Upper lobe of left lung (tissue), 6 donors: ENCODE results near the gene HGF. TPM values are rescaled to one million over a fixed set of nuclear protein-coding genes. Genes with fewer than 3 reads are reported as not detected.

Experiments used
- ATAC-seq, 2 donors: fragments of 200-7000 bp; cut with Tn5 transposase; one replicate each; pipeline ENCODE4 v1.9.1; 2022; ENCODE audit warnings: mild to moderate bottlenecking in 2 of 2, moderate library complexity in 2 of 2; ENCODE audit not compliant: low FRiP score in 2 of 2
- DNase-seq, 2 donors: peaks; one replicate each; pipeline ENCODE4 v3.0.0-alpha.2; 2019 to 2020
- H3K27ac ChIP-seq, 4 donors: fragments of 200-600 bp; sonication (generic); one replicate each; pipeline ENCODE4 v1.5.1; 2016 to 2019
- H3K27me3 ChIP-seq, 4 donors: fragments of 200-600 bp; sonication (generic); one replicate each; pipeline ENCODE4 v1.5.1; 2017 to 2019
- H3K36me3 ChIP-seq, 4 donors: fragments of 200-600 bp; sonication (generic); one replicate each; pipeline ENCODE4 v1.5.1; 2016 to 2019
- H3K4me1 ChIP-seq, 4 donors: fragments of 200-600 bp; sonication (generic); one replicate each; pipeline ENCODE4 v1.5.1; 2018 to 2019
- H3K4me3 ChIP-seq, 4 donors: fragments of 200-600 bp; sonication (generic); one replicate each; pipeline ENCODE4 v1.5.1; 2017 to 2019; ENCODE audit warnings: mild to moderate bottlenecking in 2 of 4, moderate library complexity in 1 of 4
- H3K9me3 ChIP-seq, 4 donors: fragments of 200-600 bp; sonication (generic); one replicate each; pipeline ENCODE4 v1.5.1; 2018 to 2019
- CTCF ChIP-seq, 6 experiments: fragments of 450-650 bp in 4 of 6; fragments of 200-600 bp in 2 of 6; sonication (generic) in 2 of 6; IDR thresholded peaks; one replicate each; pipeline ENCODE4 v1.5.1; 2016 to 2019; ENCODE audit warnings: antibody characterized with exemption in 6 of 6
- EP300 ChIP-seq, 4 donors: sonication (generic); formaldehyde crosslinking; IDR thresholded peaks; one replicate each; pipeline ENCODE4 v1.5.1; 2017; ENCODE audit warnings: antibody characterized with exemption in 4 of 4, control low read depth in 2 of 4
- POLR2A ChIP-seq, 4 donors: fragments of 450-650 bp; IDR thresholded peaks; one replicate each; pipeline ENCODE4 v1.5.1; 2016 to 2017; ENCODE audit warnings: antibody characterized with exemption in 4 of 4, mild to moderate bottlenecking in 2 of 4
- POLR2AphosphoS5 ChIP-seq, 2 donors: sonication (generic); formaldehyde crosslinking; IDR thresholded peaks; one replicate each; pipeline ENCODE4 v1.5.1; 2017; ENCODE audit warnings: antibody characterized with exemption in 2 of 2
- WGBS, 2 donors: methylation state at CpG; one replicate each; pipeline ENCODE4 v1.1.5; 2017 to 2018; 5-methylcytosine and 5-hydroxymethylcytosine counted together
- total RNA-seq, 6 donors: library from RNA; depleted of rRNA in 4 of 6; stranded (reverse); fragments of >200 nt in 4 of 6; gene quantifications; one replicate each; pipeline versions ENCODE4 v1.1.0 to v1.2.1, GENCODE V29; 2016 to 2021
- donor health status: DM: no; HTN: no; CAD: no; lungs with moderate emphysema.
- donor health status: DM: no; HTN: yes; CAD: no; lungs with severe emphysema.

Gene HGF
- total RNA-seq, 6 donors from 2014 or later, result 8.2 to 23.1 (median 8.9) TPM

- no peaks in the 10 kb centered on the region for H3K9me3 ChIP-seq
- no peak overlapping the region for H3K4me3 ChIP-seq
- ATAC-seq (no peak), DNase-seq (no peak)
- 77 to 88% methylated on average over 5 of the region's 5 CpGs for WGBS, 2 donors
- H3K27ac ChIP-seq, result no peak overlapping the region
- no peak for TF ChIP-seq POLR2A (IDR thresholded peaks at IDR 0.05)
- TF ChIP-seq CTCF (IDR thresholded peaks at IDR 0.05), result no peak
- no peak for TF ChIP-seq EP300 (IDR thresholded peaks at IDR 0.05)
- TF ChIP-seq POLR2AphosphoS5 (IDR thresholded peaks at IDR 0.05), result no peak
- H3K36me3 ChIP-seq, result no peaks in the 10 kb centered on the region
- H3K27me3 ChIP-seq, result no peaks in the 10 kb centered on the region
- peaks cover 5 to 12% (median 7%) of the 10 kb centered on the region in 4 donors for H3K4me1 ChIP-seq
Observed at GRCh38 chr7:81776948-81777630, 7.2 kb upstream of the HGF start.

DNA sequence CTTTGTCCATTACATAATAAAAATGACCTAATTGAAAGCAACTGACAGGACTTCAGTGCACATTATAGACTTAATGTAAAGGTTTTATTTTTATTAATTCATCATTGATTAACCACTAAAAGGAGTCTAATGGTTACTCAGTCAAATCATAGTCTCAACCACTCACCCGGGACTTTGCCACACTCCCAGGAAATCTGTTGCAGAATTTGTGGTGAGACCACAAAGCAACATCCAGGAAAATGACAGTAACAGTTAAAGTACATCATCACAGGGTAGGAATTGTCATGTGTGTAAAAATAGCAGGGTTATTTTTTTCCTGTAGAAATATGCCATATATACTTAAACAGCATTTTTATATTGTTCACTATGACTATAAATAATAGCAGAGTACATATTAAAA is 6.3 kb upstream of the HGF start:
- Histone ChIP-seq H3K27ac (no peak overlapping the region), H3K4me3 (no peak overlapping the region), H3K36me3 (no peaks in the 10 kb centered on the region), H3K9me3 (no peaks in the 10 kb centered on the region), H3K4me1 (peaks cover 0 to 5% (median under 1%) of the 10 kb centered on the region in 4 donors), H3K27me3 (no peaks in the 10 kb centered on the region)
- 53 to 61% methylated on average over 1 of the region's 1 CpG for WGBS, 2 donors
- TF ChIP-seq POLR2AphosphoS5 (IDR thresholded peaks at IDR 0.05) (no peak), POLR2A (IDR thresholded peaks at IDR 0.05) (no peak), EP300 (IDR thresholded peaks at IDR 0.05) (no peak), CTCF (IDR thresholded peaks at IDR 0.05) (no peak)
- ATAC-seq, result no peak
- peak in 1 of 2 donors; percentile 24 for DNase-seq

GRCh38 chr7:81775560-81775959 is 5.7 kb upstream of the HGF start:
- TF ChIP-seq POLR2A (IDR thresholded peaks at IDR 0.05) (no peak), CTCF (IDR thresholded peaks at IDR 0.05) (no peak), EP300 (IDR thresholded peaks at IDR 0.05) (no peak), POLR2AphosphoS5 (IDR thresholded peaks at IDR 0.05) (no peak)
- Histone ChIP-seq H3K36me3 (no peaks in the 10 kb centered on the region), H3K27me3 (no peaks in the 10 kb centered on the region), H3K27ac (no peak overlapping the region), H3K4me3 (no peak overlapping the region), H3K9me3 (no peaks in the 10 kb centered on the region), H3K4me1 (peaks cover 0 to 4% (median under 1%) of the 10 kb centered on the region in 4 donors)
- no peak for DNase-seq
- WGBS, 2 donors, result 83 to 86% methylated on average over 2 of the region's 2 CpGs
- no peak for ATAC-seq

DNA sequence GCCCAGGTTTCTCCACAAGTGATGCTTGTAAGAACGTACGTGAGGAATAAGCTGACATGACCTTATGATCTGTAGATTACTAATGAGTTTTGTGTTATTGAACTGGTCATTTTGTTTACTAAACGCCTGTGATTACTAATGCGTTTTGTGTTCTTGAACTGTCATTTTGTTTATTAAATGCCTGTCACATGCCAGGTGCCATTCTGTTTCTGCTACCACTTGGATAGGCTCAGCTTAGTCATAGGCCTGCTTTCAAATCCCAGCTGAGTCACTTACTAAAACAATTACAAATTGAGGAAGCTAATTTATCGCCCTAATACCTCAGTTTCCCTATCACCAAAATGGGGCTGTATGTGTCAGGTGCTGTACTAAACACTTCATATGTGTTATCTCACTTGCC is 4.7 kb upstream of the HGF start:
- 63 to 68% methylated on average over 5 of the region's 5 CpGs for WGBS, 2 donors
- H3K36me3 ChIP-seq, result no peaks in the 10 kb centered on the region
- no peak overlapping the region for H3K4me3 ChIP-seq
- H3K4me1 ChIP-seq, result peaks cover 0 to 4% (median 1%) of the 10 kb centered on the region in 4 donors
- ATAC-seq (no peak), DNase-seq (no peak)
- no peaks in the 10 kb centered on the region for H3K9me3 ChIP-seq
- H3K27ac ChIP-seq, result no peak overlapping the region
- TF ChIP-seq POLR2AphosphoS5 (IDR thresholded peaks at IDR 0.05) (no peak), EP300 (IDR thresholded peaks at IDR 0.05) (no peak), CTCF (IDR thresholded peaks at IDR 0.05) (no peak), POLR2A (IDR thresholded peaks at IDR 0.05) (no peak)
- no peaks in the 10 kb centered on the region for H3K27me3 ChIP-seq

- DNase-seq, result no peak
- H3K4me3 ChIP-seq, result peak overlapping the region in 2 of 4 donors; percentile 30 to 50
Observed at GRCh38 chr7:81770728-81771223, 929 bp upstream of the HGF start.

More at GRCh38 chr7:81770728-81771223, 929 bp upstream of the HGF start:
- Histone ChIP-seq H3K27me3 (no peaks in the 10 kb centered on the region), H3K27ac (peak overlapping the region; percentile 56 to 80 (median 66)), H3K36me3 (no peaks in the 10 kb centered on the region), H3K9me3 (no peaks in the 10 kb centered on the region), H3K4me1 (peaks cover 0 to 4% (median 1%) of the 10 kb centered on the region in 4 donors)
- WGBS, 2 donors, result 61 to 66% methylated on average over 7 of the region's 7 CpGs
- TF ChIP-seq CTCF (IDR thresholded peaks at IDR 0.05), result no peak
- TF ChIP-seq POLR2A (IDR thresholded peaks at IDR 0.05), result no peak
- no peak for TF ChIP-seq POLR2AphosphoS5 (IDR thresholded peaks at IDR 0.05)
- TF ChIP-seq EP300 (IDR thresholded peaks at IDR 0.05), result no peak
- ATAC-seq, result no peak
